ENCODE results near the gene FGD2.

Gene FGD2

DNA sequence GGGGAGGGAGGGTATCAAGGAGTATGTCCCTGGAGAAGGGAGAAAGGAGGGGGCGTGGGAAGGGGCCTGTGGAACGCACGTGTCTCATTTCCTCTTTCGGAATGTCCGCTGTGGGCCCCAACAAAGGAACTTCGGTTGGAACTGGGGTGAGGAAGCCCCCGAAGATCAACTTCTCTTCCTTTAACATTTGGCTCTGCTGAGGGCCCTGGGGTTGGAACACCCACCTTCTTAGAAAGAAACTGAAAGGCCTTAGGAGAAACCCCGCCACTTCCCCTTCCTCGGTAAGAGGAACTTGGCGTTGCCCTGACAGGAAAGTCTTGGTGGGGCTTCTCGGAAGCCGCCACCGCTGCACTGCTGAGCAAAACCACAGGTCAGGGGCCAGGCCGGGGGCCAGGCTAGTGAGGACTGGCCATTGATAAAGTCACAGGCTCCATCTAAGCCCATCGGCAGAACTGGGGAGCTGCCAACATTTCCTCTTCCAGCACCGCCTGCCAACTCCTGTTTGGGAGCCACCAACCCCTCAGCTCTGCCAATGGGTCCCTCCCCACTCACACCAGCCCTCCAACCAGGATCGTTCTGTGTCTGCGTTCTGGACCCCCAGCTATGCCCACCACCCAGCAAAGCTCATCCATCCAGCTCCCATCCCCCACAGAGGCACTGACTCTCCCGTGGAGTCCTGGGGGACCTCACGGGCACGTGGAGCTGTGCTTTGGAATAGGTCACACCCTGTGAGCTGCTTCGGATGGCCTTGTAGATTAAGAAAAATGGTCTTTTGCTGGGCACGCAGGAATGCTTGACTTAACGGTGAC lies 44.8 kb downstream of the FGD2 start:
- TF ChIP-seq, protein P1, sequence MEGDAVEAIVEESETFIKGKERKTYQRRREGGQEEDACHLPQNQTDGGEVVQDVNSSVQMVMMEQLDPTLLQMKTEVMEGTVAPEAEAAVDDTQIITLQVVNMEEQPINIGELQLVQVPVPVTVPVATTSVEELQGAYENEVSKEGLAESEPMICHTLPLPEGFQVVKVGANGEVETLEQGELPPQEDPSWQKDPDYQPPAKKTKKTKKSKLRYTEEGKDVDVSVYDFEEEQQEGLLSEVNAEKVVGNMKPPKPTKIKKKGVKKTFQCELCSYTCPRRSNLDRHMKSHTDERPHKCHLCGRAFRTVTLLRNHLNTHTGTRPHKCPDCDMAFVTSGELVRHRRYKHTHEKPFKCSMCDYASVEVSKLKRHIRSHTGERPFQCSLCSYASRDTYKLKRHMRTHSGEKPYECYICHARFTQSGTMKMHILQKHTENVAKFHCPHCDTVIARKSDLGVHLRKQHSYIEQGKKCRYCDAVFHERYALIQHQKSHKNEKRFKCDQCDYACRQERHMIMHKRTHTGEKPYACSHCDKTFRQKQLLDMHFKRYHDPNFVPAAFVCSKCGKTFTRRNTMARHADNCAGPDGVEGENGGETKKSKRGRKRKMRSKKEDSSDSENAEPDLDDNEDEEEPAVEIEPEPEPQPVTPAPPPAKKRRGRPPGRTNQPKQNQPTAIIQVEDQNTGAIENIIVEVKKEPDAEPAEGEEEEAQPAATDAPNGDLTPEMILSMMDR (conservative IDR thresholded peaks at IDR 0.05; ENCODE audit: control insufficient read depth, insufficient read depth, low read depth, low read length): no peak
- no peak overlapping the region for H3K4me3 ChIP-seq (ENCODE audit: control insufficient read depth, low read depth, low read length)
- DNase-seq (ENCODE audit: low read depth): no peak

DNA sequence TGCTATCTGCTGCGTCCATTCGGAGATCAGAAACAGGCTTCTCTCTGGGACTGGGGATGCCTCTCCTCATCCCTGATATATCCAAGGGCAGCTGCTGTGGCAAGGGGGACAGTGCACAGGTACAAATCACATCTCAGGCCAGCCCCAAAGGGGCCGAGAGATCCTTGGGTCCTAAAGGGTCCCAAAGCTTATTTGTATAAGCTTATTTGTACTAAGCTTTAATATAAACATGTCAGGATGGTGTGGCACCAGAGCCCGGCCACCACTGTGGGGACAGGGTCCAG lies 45.3 kb downstream of the FGD2 start:
- DNase-seq (ENCODE audit: low read depth): no peak
- H3K4me3 ChIP-seq (ENCODE audit: control insufficient read depth, low read depth, low read length): no peak overlapping the region
- TF ChIP-seq, protein P1 (conservative IDR thresholded peaks at IDR 0.05; ENCODE audit: control insufficient read depth, insufficient read depth, low read depth, low read length): no peak

DNA sequence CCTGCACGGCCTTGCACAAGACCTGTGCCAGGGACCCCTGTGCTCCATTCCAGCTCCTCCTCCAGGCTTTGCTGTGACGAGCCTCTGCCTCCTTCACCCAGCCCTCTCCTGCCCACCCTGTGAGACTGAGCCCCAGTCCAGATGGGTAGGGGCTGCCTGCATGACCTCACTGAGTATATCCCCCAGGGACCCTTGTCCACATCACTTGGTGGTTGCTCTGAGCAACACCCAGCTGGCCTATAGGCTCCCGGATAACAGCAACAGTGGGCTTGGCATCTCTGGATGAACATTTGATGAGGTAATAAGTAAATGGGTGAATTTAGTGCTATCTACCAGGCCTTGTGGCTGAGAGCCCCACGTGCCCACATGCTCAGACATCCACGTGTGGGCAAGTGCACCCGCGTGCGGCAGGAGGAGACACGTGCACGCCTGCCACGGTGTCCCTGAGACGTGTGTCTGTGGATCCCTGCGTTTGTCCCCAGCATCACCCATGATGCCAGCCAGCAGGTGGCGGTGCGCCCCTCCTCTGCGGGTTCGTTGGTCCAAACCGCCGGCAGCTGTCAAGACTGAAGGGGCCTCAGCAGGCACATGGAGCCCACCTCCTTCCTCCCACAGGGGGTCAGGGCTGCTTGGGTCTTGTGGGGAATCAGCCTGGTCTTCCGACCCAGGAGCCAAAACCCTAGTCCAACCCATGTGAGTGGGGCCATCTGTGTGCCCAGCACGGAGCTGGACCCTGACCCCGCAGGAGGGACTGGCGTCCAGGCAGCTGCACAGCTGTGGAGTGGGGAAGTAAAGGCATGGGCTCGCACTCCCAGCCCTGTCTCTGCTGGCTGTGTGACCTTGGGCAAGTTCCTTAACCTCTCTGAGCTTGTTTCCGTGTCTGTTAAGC lies 45.9 kb downstream of the FGD2 start:
- DNase-seq (ENCODE audit: low read depth): peak; percentile 66
- no peak overlapping the region for H3K4me3 ChIP-seq (ENCODE audit: control insufficient read depth, low read depth, low read length)
- TF ChIP-seq, protein P1 (conservative IDR thresholded peaks at IDR 0.05; ENCODE audit: control insufficient read depth, insufficient read depth, low read depth, low read length): peak; percentile 85

DNA sequence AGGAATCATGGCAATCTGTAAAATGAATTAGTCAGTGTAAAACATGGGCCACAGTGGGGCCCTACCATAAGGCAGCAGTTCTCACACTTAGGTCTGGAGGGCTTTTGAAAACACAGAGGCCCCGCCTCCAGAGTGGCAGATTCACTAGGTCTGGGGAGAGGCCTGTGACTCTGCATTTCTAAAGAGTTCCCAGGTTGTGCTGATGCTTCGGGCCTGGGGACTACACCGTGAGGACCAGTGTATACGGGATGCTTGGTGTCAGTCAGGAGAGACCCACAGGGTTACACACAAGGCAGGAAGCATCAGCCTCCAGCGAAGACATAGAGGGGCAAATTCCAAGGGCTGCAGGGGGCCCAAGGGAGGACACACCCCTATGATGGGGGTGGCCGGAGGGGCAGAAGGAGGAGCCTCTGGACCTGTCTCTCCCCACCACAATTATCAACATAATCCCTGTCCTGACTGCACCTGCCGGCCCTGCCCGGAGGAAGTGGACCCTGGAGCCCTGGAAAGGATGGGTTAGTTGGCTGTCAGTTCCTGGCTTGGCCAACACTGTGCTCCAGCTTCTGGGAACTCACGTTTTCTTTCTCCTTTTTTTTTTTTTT lies 46.7 kb downstream of the FGD2 start:
- TF ChIP-seq, protein P1 (conservative IDR thresholded peaks at IDR 0.05; ENCODE audit: control insufficient read depth, insufficient read depth, low read depth, low read length): no peak
- H3K4me3 ChIP-seq (ENCODE audit: control insufficient read depth, low read depth, low read length): no peak overlapping the region
- DNase-seq (ENCODE audit: low read depth): no peak

DNA sequence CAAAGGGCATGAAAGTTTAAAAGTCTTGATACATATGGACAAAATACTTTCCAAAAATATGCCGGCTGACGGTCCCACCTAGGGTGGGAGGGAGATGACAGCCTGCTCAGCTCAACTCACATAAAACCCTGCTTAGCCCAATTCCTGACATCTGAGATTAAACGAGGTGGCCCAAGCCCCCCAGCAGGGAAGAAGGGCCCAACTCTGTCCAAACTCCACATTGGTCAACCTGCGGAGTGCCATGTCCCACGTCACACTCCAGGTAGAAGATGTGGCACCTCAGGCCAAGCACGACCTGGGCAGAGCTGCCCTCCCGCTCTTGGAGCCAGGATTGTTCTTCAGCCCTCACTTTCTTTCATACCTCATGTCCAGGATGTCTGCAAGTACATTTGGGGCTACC lies 48.2 kb downstream of the FGD2 start:
- DNase-seq (ENCODE audit: low read depth): no peak
- TF ChIP-seq, protein P1 (conservative IDR thresholded peaks at IDR 0.05; ENCODE audit: control insufficient read depth, insufficient read depth, low read depth, low read length): no peak
- H3K4me3 ChIP-seq (ENCODE audit: control insufficient read depth, low read depth, low read length): no peak overlapping the region

DNA sequence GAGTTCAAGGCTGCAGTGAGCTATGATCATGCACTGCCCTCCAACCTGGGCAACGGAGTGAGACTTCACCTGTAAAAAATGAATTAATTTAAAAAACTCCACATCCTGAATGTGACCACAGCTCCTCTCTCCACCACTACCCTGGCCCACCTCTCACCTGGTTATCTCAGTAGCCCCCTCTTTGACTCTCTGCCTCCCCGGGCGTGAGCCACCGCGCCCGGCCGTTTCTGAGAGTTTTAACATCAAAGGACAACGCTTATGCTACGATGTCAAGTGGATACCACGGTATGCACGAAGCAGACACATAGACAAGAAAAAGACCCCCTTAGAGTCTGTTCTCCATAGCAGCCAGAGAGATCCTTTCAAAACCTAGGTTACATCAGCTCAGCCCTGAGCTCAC lies 48.7 kb downstream of the FGD2 start:
- TF ChIP-seq, protein P1 (conservative IDR thresholded peaks at IDR 0.05; ENCODE audit: control insufficient read depth, insufficient read depth, low read depth, low read length): no peak

More for the DNA sequence above, 48.7 kb downstream of the FGD2 start:
- DNase-seq (ENCODE audit: low read depth): no peak
- no peak overlapping the region for H3K4me3 ChIP-seq (ENCODE audit: control insufficient read depth, low read depth, low read length)
